BLaER1 treated with 17β-estradiol and CSF1 and Interleukin-3, amounts not matched to agents 10 nM and 100 nM (cell line): Measurements from ENCODE around the gene GSTO2.
A peak's percentile ranks its signal among the peaks of the same experiment; 100 is the strongest.

Experiments
- H3K27ac ChIP-seq, 11 experiments: shearing (Covaris generic); formaldehyde crosslinking; 2 replicates each; pipeline ENCODE4 v1.8.1; 2022
- H3K27me3 ChIP-seq, 11 experiments: shearing (Covaris generic); formaldehyde crosslinking; 2 replicates each; pipeline ENCODE4 v1.8.1; 2022
- H3K36me3 ChIP-seq, 11 experiments: shearing (Covaris generic); formaldehyde crosslinking; 2 replicates each; pipeline ENCODE4 v1.8.1; 2022
- H3K4me1 ChIP-seq, 10 experiments: shearing (Covaris generic); formaldehyde crosslinking; 2 replicates each; pipeline ENCODE4 v1.8.1; 2022
- H3K4me2 ChIP-seq, 11 experiments: shearing (Covaris generic); formaldehyde crosslinking; 2 replicates each; pipeline ENCODE4 v1.8.1; 2022
- H3K4me3 ChIP-seq, 10 experiments: shearing (Covaris generic); formaldehyde crosslinking; 2 replicates each; pipeline ENCODE4 v1.8.1; 2022
- H3K9ac ChIP-seq, 11 experiments: shearing (Covaris generic); formaldehyde crosslinking; 2 replicates each; pipeline ENCODE4 v1.8.1; 2022
- H3K9me3 ChIP-seq, 11 experiments: shearing (Covaris generic); formaldehyde crosslinking; replicated peaks in 1 of 11; 2 replicates each; pipeline ENCODE4 v1.8.1; 2022
- H4K20me1 ChIP-seq, 11 experiments: shearing (Covaris generic); formaldehyde crosslinking; 2 replicates each; pipeline ENCODE4 v1.8.1; 2022
- Cebpa-rat ChIP-seq, 11 experiments: shearing (Covaris generic); IDR thresholded peaks; 2 replicates each; pipeline ENCODE4 v1.8.1; 2022

Gene GSTO2

GRCh38 chr10:104321725-104322415, 52.9 kb downstream of the GSTO2 start:
- Histone ChIP-seq H3K4me2 (peak overlapping the region; percentile 94 to 99 (median 97)), H3K9me3 (no peaks in the 10 kb centered on the region), H3K4me3 (peak overlapping the region in 7 of 10 experiments; percentile 1 to 66 (median 33); a peak in 8 of 20 replicates), H3K27ac (peak overlapping the region; percentile 43 to 90 (median 84); a peak in 21 of 22 replicates), H4K20me1 (peaks cover 51 to 97% (median 61%) of the 10 kb centered on the region in 11 experiments), H3K9ac (peak overlapping the region; percentile 43 to 82 (median 73); a peak in 20 of 22 replicates), H3K36me3 (peaks cover 1 to 61% (median 30%) of the 10 kb centered on the region in 11 experiments; a peak in 20 of 22 replicates), H3K4me1 (peaks cover 99 to 100% (median 100%) of the 10 kb centered on the region in 10 experiments), H3K27me3 (no peaks in the 10 kb centered on the region)
- TF ChIP-seq Cebpa-rat (IDR thresholded peaks at IDR 0.05): no peak

- no peaks in the 10 kb centered on the region for H3K9me3 ChIP-seq
- H3K27me3 ChIP-seq: no peaks in the 10 kb centered on the region
- H3K4me2 ChIP-seq: peak overlapping the region; percentile 94 to 99 (median 97)
- peak overlapping the region; percentile 43 to 90 (median 84); a peak in 21 of 22 replicates for H3K27ac ChIP-seq
- peak overlapping the region in 7 of 10 experiments; percentile 1 to 66 (median 33); a peak in 11 of 20 replicates for H3K4me3 ChIP-seq
- TF ChIP-seq Cebpa-rat (IDR thresholded peaks at IDR 0.05): peak in 10 of 11 experiments; percentile 29 to 89 (median 76); a peak in 14 of 22 replicates
- H3K4me1 ChIP-seq: peaks cover 99 to 100% (median 100%) of the 10 kb centered on the region in 10 experiments
- H3K9ac ChIP-seq: peak overlapping the region; percentile 54 to 82 (median 73)
- H3K36me3 ChIP-seq: peaks cover 0 to 56% (median 27%) of the 10 kb centered on the region in 11 experiments; a peak in 18 of 22 replicates
- peaks cover 50 to 97% (median 61%) of the 10 kb centered on the region in 11 experiments for H4K20me1 ChIP-seq
Measured at GRCh38 chr10:104322416-104322782, 53.4 kb downstream of the GSTO2 start.

GRCh38 chr10:104323085-104323484, 54.1 kb downstream of the GSTO2 start:
- peak overlapping the region; percentile 54 to 82 (median 73); a peak in 21 of 22 replicates for H3K9ac ChIP-seq
- peak overlapping the region in 6 of 10 experiments; percentile 2 to 66 (median 35); a peak in 11 of 20 replicates for H3K4me3 ChIP-seq
- H3K4me1 ChIP-seq: peaks cover 99 to 100% (median 100%) of the 10 kb centered on the region in 10 experiments
- H3K4me2 ChIP-seq: peak overlapping the region; percentile 94 to 99 (median 97)
- H3K9me3 ChIP-seq: no peaks in the 10 kb centered on the region
- H3K36me3 ChIP-seq: peaks cover 0 to 50% (median 23%) of the 10 kb centered on the region in 11 experiments; a peak in 18 of 22 replicates
- no peak for TF ChIP-seq Cebpa-rat (IDR thresholded peaks at IDR 0.05)
- peaks cover 43 to 97% (median 61%) of the 10 kb centered on the region in 11 experiments for H4K20me1 ChIP-seq
- no peaks in the 10 kb centered on the region for H3K27me3 ChIP-seq
- peak overlapping the region; percentile 43 to 90 (median 84); a peak in 21 of 22 replicates for H3K27ac ChIP-seq

- Histone ChIP-seq H3K27me3 (no peaks in the 10 kb centered on the region), H3K4me3 (peak overlapping the region in 7 of 10 experiments; percentile 2 to 66 (median 33); a peak in 12 of 20 replicates), H3K4me2 (peak overlapping the region; percentile 94 to 99 (median 97)), H3K4me1 (peaks cover 100% of the 10 kb centered on the region in 10 experiments), H3K9ac (peak overlapping the region in 10 of 11 experiments; percentile 54 to 82 (median 73); a peak in 18 of 22 replicates), H3K9me3 (no peaks in the 10 kb centered on the region), H3K27ac (peak overlapping the region; percentile 35 to 90 (median 84); a peak in 21 of 22 replicates), H4K20me1 (peaks cover 40 to 97% (median 61%) of the 10 kb centered on the region in 11 experiments), H3K36me3 (peaks cover 0 to 43% (median 16%) of the 10 kb centered on the region in 11 experiments; a peak in 13 of 22 replicates)
- no peak for TF ChIP-seq Cebpa-rat (IDR thresholded peaks at IDR 0.05)
Measured at GRCh38 chr10:104323760-104324201, 54.8 kb downstream of the GSTO2 start.

GRCh38 chr10:104324221-104324686, 55.3 kb downstream of the GSTO2 start:
- 0 out of 22 replicates have a peak, but pooled peaks of 1 of the 11 experiments have one; percentile 10 for TF ChIP-seq Cebpa-rat (IDR thresholded peaks at IDR 0.05)
- Histone ChIP-seq H3K36me3 (peaks cover 0 to 39% (median 12%) of the 10 kb centered on the region in 11 experiments; a peak in 12 of 22 replicates), H3K4me3 (peak overlapping the region in 8 of 10 experiments; percentile 2 to 66 (median 42); a peak in 12 of 20 replicates), H3K9ac (peak overlapping the region; percentile 34 to 82 (median 73); a peak in 18 of 22 replicates), H3K4me1 (peaks cover 100% of the 10 kb centered on the region in 10 experiments), H3K27me3 (no peaks in the 10 kb centered on the region), H3K27ac (peak overlapping the region; percentile 54 to 90 (median 84)), H3K4me2 (peak overlapping the region; percentile 94 to 99 (median 97)), H4K20me1 (peaks cover 39 to 97% (median 60%) of the 10 kb centered on the region in 11 experiments), H3K9me3 (no peaks in the 10 kb centered on the region)

- Histone ChIP-seq H3K9ac (peak overlapping the region; percentile 60 to 82 (median 76); a peak in 16 of 22 replicates), H3K36me3 (peaks cover 0 to 39% (median 12%) of the 10 kb centered on the region in 11 experiments; a peak in 11 of 22 replicates), H3K27me3 (no peaks in the 10 kb centered on the region), H3K27ac (peak overlapping the region; percentile 54 to 90 (median 84)), H3K4me1 (peaks cover 100% of the 10 kb centered on the region in 10 experiments), H3K9me3 (no peaks in the 10 kb centered on the region), H3K4me3 (peak overlapping the region in 7 of 10 experiments; percentile 7 to 66 (median 50); a peak in 11 of 20 replicates), H4K20me1 (peaks cover 39 to 97% (median 60%) of the 10 kb centered on the region in 11 experiments; a peak in 21 of 22 replicates), H3K4me2 (peak overlapping the region; percentile 94 to 99 (median 97))
- no peak for TF ChIP-seq Cebpa-rat (IDR thresholded peaks at IDR 0.05)
Measured at GRCh38 chr10:104324931-104325330, 55.9 kb downstream of the GSTO2 start.

GRCh38 chr10:104325436-104326435, 56.8 kb downstream of the GSTO2 start:
- peak overlapping the region; percentile 94 to 99 (median 97) for H3K4me2 ChIP-seq

More at GRCh38 chr10:104325436-104326435, 56.8 kb downstream of the GSTO2 start:
- Histone ChIP-seq H3K4me3 (peak overlapping the region; percentile 30 to 66 (median 46); a peak in 19 of 20 replicates), H3K4me1 (peaks cover 100% of the 10 kb centered on the region in 10 experiments), H3K27ac (peak overlapping the region; percentile 54 to 90 (median 84)), H3K9ac (peak overlapping the region; percentile 60 to 82 (median 78); a peak in 21 of 22 replicates), H3K27me3 (no peaks in the 10 kb centered on the region), H3K9me3 (no peaks in the 10 kb centered on the region), H3K36me3 (peaks cover 0 to 38% (median 11%) of the 10 kb centered on the region in 11 experiments; a peak in 11 of 22 replicates), H4K20me1 (peaks cover 39 to 97% (median 62%) of the 10 kb centered on the region in 11 experiments; a peak in 21 of 22 replicates)
- no peak for TF ChIP-seq Cebpa-rat (IDR thresholded peaks at IDR 0.05)
